ENCODE results near the gene MAD1L1.

DNA sequence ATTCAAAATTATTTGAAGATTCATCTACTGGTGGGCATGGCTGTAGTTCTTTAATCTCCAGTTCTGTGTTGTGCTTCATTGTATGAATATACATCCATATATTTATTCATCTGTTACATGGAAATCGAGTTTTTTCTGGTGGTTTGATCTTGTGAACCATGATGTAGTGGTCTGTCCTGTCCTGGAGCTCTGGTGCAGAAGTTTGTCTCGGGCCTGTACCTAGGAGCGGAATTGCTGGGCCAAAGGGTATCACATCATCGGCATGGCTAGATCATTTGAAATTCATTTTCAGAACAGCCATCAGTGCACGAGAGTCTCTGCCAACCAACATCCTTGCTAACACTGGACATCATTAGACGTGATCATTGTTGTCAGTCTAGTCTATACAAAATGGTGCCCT is 455.6 kb downstream of the MAD1L1 start:
- TF ChIP-seq, protein P1, sequence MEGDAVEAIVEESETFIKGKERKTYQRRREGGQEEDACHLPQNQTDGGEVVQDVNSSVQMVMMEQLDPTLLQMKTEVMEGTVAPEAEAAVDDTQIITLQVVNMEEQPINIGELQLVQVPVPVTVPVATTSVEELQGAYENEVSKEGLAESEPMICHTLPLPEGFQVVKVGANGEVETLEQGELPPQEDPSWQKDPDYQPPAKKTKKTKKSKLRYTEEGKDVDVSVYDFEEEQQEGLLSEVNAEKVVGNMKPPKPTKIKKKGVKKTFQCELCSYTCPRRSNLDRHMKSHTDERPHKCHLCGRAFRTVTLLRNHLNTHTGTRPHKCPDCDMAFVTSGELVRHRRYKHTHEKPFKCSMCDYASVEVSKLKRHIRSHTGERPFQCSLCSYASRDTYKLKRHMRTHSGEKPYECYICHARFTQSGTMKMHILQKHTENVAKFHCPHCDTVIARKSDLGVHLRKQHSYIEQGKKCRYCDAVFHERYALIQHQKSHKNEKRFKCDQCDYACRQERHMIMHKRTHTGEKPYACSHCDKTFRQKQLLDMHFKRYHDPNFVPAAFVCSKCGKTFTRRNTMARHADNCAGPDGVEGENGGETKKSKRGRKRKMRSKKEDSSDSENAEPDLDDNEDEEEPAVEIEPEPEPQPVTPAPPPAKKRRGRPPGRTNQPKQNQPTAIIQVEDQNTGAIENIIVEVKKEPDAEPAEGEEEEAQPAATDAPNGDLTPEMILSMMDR (conservative IDR thresholded peaks at IDR 0.05 in 1 of 2, IDR thresholded peaks at IDR 0.05 in 1 of 2; ENCODE audit: low read depth in 1 of 2, low read length in 2 of 2) = no peak
- TF ChIP-seq EZH2 (IDR thresholded peaks at IDR 0.05; ENCODE audit: low read length, missing control alignments) = no peak

All from fibroblast of lung (primary cell).